GM12801 (cell line): ENCODE data around the gene GOLGA3.

ENCODE experiments used
- CTCF ChIP-seq: IDR thresholded peaks from one replicate; pipeline ENCODE4 v1.5.1; 2011; ENCODE audit warnings: control low read depth; ENCODE audit not compliant: insufficient read length; ENCODE audit errors: extremely low read depth

Gene GOLGA3

GRCh38 chr12:132719141-132719953 lies 109.3 kb downstream of the GOLGA3 start:
- TF ChIP-seq CTCF = no peak
